ENCODE data around the gene PDE10A.

Gene PDE10A

DNA sequence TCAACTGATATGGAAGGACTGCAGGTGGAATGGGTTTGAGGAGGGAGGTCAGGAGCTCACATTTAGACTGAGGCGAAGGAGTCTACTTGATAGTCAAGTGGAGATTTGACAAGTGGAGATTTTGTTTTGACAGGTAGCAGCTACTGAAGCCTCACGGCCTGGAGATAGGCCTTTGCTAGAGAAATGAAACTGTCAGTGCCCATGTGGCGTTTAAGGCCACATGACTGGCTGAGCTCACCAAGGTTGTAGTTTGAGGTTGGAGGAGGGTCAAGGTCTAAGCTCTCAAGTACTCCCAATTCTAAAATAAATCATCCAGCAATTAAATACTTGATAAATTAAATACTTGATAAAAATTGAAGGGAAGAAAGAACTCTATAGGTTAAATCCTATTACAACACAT, 273.5 kb downstream of the PDE10A start:
- DNase-seq (ENCODE audit: low spot score) = no peak
- in situ Hi-C loops (cut with MboI; ENCODE audit: low sequenced_read_pairs, unreplicated experiment) = no loop called here
- no peak for TF ChIP-seq CTCF (IDR thresholded peaks at IDR 0.05; ENCODE audit: borderline replicate concordance, control extremely low read depth, extremely low read depth, insufficient read depth, missing control alignments)

DNA sequence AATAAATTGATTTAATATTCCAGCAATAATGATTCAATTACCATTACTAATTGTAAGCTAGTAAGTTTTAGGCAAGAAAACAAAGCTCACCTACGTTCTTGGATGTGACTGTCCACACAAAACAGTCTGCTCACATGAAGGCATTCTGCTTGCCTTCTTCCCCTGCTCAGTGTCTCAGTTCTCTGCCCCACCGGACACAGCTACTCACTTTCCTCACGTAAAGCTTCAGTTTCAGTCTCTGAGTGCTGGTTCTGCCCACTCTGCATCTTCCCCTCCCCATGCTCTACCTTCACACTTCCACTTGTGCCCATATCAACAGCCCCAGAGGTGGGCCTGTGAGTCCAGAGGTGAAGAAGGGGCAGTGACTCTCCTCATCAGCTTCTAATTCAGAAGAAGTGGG, 279.7 kb downstream of the PDE10A start:
- no peak for DNase-seq (ENCODE audit: low spot score)
- in situ Hi-C loops (cut with MboI; ENCODE audit: low sequenced_read_pairs, unreplicated experiment) = no loop called here
- no peak for TF ChIP-seq CTCF (IDR thresholded peaks at IDR 0.05; ENCODE audit: borderline replicate concordance, control extremely low read depth, extremely low read depth, insufficient read depth, missing control alignments)

GRCh38 chr6:165376100-165376499, 286.9 kb downstream of the PDE10A start:
- no peak for TF ChIP-seq CTCF (IDR thresholded peaks at IDR 0.05; ENCODE audit: borderline replicate concordance, control extremely low read depth, extremely low read depth, insufficient read depth, missing control alignments)
- in situ Hi-C loops (cut with MboI; ENCODE audit: low sequenced_read_pairs, unreplicated experiment) = no loop called here
- DNase-seq (ENCODE audit: low spot score) = no peak

- no peak for DNase-seq (ENCODE audit: low spot score)
- no peak for TF ChIP-seq CTCF (IDR thresholded peaks at IDR 0.05; ENCODE audit: borderline replicate concordance, control extremely low read depth, extremely low read depth, insufficient read depth, missing control alignments)
- in situ Hi-C loops (cut with MboI; ENCODE audit: low sequenced_read_pairs, unreplicated experiment) = no loop called here
Observed at GRCh38 chr6:165365371-165365770, 297.7 kb downstream of the PDE10A start.

GRCh38 chr6:165345700-165346099, 317.3 kb downstream of the PDE10A start:
- TF ChIP-seq CTCF (IDR thresholded peaks at IDR 0.05; ENCODE audit: borderline replicate concordance, control extremely low read depth, extremely low read depth, insufficient read depth, missing control alignments) = no peak
- in situ Hi-C loops (cut with MboI; ENCODE audit: low sequenced_read_pairs, unreplicated experiment) = no loop called here
- no peak for DNase-seq (ENCODE audit: low spot score)

DNA sequence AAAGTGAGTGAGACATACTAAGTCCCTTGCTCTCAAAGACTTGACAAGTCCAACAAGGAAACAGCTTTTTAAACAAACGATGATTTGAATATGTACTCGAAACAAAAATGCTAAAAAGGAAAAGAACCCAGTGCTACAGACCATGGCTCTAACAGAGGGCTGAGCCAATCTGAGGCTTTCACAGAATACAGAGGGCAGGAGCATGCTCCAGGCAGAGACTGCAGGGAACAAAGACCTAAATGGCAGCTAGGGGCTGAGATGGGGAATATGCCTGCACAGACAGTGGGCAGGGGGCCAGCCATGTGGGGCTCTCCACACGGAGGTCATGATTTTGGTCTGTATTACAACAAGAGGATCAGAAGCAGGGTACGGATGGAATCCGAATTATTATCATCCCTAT, 322.5 kb downstream of the PDE10A start:
- in situ Hi-C loops (cut with MboI; ENCODE audit: low sequenced_read_pairs, unreplicated experiment) = no loop called here
- no peak for DNase-seq (ENCODE audit: low spot score)
- TF ChIP-seq CTCF (IDR thresholded peaks at IDR 0.05; ENCODE audit: borderline replicate concordance, control extremely low read depth, extremely low read depth, insufficient read depth, missing control alignments) = no peak

DNA sequence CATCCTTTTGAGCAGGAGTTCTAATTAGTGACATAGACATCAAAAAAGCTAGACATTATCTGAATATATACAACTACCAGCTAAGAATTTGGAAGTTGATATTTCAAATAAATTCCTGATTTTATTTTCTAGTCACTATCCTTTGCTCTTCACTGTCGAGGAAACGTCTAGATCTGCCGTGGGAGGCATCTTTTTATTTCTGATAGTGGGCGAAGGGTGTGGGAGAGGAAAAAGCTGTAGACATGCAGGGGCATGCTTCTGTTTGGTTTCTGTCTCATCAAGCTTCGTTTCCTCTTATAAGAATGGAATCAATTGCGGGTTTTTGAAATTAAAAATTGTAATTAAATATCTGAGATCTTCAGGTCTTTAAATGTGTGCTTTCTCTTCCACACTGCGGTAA, 337.4 kb downstream of the PDE10A start:
- TF ChIP-seq CTCF (IDR thresholded peaks at IDR 0.05; ENCODE audit: borderline replicate concordance, control extremely low read depth, extremely low read depth, insufficient read depth, missing control alignments) = no peak
- no peak for DNase-seq (ENCODE audit: low spot score)
- in situ Hi-C loops (cut with MboI; ENCODE audit: low sequenced_read_pairs, unreplicated experiment) = no loop called here

Measured in GM13976 (cell line).